Ovary (tissue), 3 donors: ENCODE data around the gene ENTR1.

Source experiments
- POLR2A ChIP-seq: fragments of 450-650 bp; IDR thresholded peaks from one replicate; pipeline ENCODE4 v1.6.1; 2017; ENCODE audit warnings: antibody characterized with exemption, mild to moderate bottlenecking, moderate library complexity
- TF ChIP-seq, protein P1 (sequence below), 3 donors: fragments of 450-650 bp in 2 of 3; fragments of 200-600 bp in 1 of 3; IDR thresholded peaks; one replicate each; pipeline versions ENCODE4 v1.5.1 to v1.8.0; 2016 to 2022; ENCODE audit warnings: antibody characterized with exemption in 3 of 3, mild to moderate bottlenecking in 1 of 3
- donor health status: DM: no; HTN: no; CAD: no.

- TF ChIP-seq, protein P1, sequence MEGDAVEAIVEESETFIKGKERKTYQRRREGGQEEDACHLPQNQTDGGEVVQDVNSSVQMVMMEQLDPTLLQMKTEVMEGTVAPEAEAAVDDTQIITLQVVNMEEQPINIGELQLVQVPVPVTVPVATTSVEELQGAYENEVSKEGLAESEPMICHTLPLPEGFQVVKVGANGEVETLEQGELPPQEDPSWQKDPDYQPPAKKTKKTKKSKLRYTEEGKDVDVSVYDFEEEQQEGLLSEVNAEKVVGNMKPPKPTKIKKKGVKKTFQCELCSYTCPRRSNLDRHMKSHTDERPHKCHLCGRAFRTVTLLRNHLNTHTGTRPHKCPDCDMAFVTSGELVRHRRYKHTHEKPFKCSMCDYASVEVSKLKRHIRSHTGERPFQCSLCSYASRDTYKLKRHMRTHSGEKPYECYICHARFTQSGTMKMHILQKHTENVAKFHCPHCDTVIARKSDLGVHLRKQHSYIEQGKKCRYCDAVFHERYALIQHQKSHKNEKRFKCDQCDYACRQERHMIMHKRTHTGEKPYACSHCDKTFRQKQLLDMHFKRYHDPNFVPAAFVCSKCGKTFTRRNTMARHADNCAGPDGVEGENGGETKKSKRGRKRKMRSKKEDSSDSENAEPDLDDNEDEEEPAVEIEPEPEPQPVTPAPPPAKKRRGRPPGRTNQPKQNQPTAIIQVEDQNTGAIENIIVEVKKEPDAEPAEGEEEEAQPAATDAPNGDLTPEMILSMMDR (IDR thresholded peaks at IDR 0.05): no peak
- TF ChIP-seq POLR2A: no peak
Measured at GRCh38 chr9:136443087-136443486, 32.7 kb upstream of the ENTR1 start.
